NCI-H82 treated with DMSO at 0.1 percent for 48 hours (cell line): ENCODE data around the gene C2CD4D.

Source experiments
- DNase-seq: peaks from one replicate; lab custom pipeline; 2025; ENCODE audit not compliant: unreplicated experiment; lab: John Stamatoyannopoulos, UW

Gene C2CD4D

GRCh38 chr1:151834239-151834638 is 5.4 kb downstream of the C2CD4D start:
- DNase-seq = no peak

- DNase-seq = no peak
These were observed 6.3 kb downstream of the C2CD4D start for GRCh38 chr1:151833172-151833900.

DNA sequence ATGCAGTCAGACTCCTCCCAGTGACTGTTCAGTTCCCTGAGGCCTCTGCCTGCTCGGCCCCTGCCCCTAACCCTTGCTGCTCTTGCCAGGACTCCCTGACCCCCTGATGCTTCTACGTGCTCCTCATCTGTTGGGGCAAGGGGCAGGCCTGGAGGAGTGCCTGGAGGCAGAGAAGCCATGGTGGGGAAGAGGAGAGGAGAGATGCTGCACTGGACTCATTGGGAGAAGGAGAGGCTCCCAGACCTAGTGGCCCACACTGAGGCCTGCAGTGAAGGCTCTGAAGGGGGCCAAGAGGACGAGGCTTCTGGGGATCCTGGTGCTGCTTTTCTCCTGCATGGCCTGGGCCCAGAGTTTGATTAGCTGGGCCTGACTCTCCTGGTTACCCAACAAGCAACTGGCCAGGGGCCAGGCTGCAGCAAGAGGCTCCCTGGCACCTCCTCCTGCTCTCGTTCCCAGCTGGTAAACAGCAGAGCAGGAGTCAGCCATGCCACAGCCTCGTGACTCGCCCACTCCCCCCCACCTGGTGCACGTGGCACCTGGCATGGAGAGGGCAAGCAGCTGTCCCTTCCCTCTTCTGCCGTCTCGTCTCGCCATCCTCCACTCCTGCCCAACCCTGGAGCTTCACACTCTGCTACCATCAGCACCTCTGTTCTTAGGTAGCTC is 7.2 kb downstream of the C2CD4D start:
- no peak for DNase-seq

- no peak for DNase-seq
These were observed 8.0 kb downstream of the C2CD4D start, which contains the start of gene RORC for GRCh38 chr1:151831605-151832004. TSS of gene RORC (minus strand) at chr1:151831802. CDS start at chr1:151831764, 38 bp downstream.

DNA sequence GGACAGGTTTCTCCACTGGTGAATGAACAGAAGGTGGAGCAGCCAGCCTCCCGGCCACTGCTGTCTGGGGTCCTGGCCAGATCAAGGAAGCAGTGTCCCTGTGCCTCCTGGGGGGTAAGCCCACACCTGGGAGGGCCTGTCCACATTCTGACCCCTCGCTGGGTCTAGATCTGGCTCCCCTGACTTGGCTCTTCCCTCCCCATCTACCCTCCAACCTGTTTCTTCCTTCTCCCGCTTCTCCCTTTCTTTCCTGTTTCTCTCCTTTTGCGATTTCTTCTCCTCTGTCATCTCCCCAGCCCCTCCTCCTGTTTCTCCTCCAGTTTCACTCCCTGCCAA is 8.4 kb downstream of the C2CD4D start:
- no peak for DNase-seq

DNA sequence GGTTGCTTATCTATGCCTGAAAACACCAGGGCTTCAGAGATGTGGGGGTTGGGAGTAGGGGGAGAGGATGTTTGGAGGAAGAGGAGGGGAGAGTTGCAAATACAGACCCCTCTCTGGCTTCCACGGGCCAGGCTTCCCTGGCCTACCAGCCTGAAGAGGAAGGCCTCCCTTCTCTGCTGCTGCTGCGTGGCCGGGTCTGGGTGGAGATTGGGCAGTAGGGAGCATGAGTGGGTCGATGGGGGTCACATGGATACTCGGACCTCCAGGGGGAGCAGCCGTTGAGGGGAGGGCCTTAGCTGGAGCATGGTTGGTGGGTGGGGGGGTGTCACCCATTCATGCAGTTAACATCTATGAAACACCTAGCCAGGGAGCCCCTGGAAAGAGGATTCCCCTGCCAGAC is 9.6 kb downstream of the C2CD4D start:
- no peak for DNase-seq

- no peak for DNase-seq
These were observed 10.1 kb downstream of the C2CD4D start for GRCh38 chr1:151829352-151830046.

DNA sequence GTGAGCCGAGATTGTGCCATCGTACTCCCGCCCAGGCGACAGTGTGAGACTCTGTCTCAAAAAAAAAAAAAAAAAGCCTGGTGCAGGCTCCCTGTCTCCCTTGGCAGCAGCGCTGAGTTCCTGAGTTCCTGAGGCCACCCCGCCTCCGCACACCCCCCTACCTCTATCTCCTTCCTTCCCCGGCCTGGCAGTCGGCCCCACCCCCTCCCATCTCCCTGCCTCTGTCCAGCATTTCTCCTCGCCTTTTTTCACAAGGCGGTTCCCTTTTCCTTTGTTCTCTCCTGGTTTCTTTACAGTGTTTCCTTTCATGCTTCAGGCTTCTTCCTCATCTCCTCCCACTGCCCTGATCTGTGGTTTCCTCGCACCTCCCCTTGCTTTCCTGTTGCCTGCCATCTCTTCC is 10.7 kb downstream of the C2CD4D start:
- no peak for DNase-seq

DNA sequence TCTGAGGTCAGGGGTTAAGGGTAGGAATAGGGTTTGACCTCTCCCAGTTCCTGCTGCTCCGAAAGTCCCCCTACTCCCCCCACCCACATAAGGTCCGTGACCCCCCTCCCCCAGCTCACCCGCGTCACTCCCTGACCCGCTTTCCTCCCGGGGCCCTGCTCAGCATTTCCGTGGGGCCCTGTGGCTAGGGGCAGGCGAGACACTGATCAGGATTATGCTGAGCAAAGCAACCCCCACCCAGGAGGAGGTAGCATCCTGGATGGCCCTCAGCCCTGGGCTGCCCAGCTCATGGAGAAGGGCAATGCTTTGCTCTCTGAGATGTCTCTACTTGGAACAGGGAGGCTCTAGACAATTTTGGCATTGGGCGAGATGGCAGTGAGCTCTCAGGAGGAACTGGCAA is 11.8 kb downstream of the C2CD4D start:
- no peak for DNase-seq

DNA sequence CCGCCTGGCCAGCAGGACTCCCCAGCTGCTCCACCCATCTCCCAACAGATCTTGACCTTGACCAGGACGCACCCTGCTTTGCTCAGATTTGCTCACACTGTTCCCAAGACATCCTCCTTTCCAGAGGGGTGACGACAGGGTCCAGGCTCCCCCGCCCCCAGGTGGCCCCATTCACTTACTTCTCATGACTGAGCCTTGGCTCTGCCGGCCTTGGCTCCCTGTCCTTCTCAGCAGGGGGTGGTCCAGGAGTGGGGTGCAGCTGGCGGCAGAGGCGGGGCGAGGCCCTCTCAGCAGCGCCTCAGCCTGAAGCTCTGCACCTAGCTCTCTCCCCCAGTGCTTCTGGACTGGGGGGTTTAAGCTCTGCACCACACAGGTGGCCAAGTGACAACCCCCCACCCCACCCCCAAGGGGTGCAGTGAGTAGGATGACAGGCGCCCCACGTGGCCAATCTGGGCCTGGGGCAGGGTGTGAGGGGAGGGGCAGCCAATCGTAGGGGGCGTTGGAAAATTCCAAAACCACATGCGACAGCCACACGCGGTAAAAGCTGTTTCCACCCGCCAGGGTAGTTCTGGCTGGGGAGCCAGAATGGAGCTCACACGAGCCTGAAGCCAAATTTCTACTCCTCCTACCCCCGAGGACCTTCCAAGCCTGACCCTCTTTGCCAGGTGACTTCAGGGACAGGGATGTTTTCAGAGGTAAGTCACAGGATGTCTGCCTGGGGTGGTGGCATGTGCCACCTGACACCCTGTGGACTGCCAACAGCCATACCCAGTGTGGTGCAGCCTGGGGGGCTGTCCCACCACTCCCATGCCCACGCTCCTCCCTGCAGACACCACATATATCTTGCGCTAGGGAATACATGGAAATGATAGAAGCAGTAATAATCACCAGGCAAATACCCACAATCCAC is 13.6 kb downstream of the C2CD4D start:
- no peak for DNase-seq

DNA sequence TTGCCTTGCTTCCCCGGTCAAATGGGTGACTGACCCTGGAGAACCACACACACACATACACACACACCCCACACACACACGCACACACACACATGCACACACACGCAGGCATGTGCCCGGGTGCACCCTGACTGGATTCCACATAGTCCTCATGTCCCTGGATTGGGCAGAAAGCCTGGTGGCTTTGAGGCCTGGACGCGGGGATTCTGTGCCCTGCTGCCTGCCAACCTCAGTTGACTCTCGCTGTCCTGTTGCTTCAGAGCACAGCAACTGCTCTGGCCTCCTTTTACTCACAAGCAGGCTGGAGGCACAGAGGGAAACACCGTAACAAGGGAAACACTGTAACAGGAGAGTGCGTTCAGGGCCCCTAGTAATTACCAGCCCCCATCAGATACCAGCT is 14.4 kb downstream of the C2CD4D start:
- DNase-seq = no peak

DNA sequence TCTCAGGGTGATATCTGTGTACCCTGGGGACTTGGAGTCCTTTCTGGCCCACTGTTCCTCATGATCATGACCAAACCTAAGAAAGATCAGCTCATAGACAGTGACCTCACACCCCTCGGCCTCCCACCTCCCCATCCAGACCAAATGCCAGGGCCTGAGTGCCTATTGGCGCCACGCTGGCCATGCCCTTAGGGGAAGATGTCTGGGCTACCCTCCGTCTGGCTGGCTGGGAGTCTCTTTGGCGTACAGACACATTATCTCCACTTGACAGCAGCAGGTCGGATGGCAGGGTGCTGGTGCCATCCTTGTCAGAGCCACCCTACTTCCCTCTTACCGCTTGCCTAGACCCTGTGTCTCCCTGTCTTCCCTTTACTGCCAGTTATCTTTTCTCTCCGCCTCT is 16.4 kb downstream of the C2CD4D start:
- no peak for DNase-seq

GRCh38 chr1:151822404-151822803 is 17.2 kb downstream of the C2CD4D start:
- no peak for DNase-seq

DNA sequence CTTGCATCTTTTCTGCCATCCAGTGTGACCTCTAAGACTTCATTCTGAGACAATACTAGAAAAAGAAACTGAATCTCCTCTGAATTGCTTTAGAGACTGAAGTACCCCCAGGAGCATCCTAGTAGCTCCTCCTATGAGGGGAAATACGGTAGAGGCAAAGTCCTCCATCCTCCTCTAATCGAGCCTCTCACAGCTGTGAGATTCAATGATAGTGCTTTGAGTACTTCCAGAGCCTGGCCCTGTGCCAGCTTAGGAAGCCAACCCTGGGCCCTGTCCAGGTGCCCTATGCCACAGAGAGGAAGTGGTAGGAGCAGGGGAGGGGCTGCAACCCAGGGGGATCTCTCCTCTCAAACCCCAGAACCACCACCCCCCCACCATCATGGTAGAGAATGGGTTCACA is 18.7 kb downstream of the C2CD4D start:
- DNase-seq = no peak

DNA sequence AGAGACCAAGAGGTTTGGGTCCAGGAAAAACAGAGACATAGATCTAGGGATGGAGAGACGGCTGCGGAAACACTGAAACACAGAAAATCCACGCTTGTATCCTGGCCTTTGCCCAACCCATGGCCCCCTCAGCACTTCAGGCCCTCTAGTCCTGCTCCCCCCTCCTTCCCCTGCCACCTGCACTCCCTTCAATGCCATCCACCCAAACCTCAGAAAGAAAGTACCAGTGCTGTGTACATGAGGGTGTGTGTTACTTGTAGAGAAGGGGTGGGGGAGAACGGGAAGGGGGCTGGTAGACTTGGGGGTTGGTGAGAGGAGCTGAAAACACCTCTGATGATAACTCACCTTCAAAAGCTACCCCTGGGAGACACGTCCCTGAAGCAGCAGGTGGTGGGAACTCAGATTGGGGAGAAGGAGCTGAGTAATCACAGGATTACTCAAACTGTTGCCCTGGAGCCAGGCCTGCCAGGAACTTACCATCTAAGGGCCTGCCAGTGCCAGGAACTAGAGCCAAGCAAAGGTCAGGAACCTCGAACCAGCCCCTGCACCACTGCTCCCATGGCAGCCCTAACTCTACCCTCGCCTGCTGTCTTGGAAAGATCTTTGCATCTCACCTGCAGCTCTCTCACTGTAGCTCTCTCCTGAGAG is 19.5 kb downstream of the C2CD4D start:
- DNase-seq = no peak

DNA sequence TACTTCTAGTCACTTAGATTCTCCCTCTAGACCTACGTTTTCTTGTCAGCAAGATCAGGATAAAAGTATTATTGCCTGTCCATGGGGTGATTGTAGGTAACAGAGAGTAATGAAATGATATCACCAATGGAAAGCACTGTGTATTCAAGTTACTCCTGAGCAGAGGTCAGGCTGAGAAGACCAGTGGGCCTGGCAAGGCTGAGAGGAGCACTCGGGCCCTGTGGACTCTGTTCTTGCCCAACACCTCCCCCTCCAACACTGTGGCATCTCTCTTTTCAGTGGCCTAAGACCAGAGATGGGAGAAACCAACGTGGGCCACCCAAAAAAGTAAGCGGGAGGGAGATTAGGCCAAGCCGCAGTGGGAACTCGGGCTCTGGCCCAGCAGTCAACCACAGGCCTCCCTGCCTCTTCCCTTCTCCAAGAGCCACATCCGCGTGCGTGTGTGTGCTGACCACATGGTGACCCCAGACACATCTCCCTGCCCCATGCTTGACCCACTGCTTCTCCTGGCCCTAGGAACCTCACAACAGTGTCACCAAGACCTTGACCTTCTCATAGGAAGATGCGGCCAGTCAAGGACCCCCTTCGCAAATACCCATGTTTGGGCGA is 20.3 kb downstream of the C2CD4D start:
- DNase-seq = no peak

DNA sequence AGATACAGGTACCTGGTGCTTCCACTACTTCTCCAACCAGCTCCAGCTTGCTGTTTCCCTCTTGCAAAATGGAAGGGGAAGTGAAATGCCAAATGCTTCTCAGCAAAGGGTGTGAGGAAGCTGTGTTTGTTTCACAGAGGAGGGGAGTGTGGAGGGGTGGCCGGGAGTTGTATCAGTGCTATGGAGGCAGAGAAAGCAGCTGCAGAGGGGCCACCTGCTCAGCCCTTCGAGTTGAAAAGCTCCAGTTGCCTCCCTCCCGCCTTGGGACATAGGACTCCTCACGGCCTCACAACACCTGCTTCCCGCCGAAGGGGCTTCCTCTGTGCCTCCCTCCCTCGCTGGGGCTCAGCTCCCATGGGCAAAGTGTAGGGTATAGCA is 22.3 kb downstream of the C2CD4D start:
- DNase-seq = no peak

- DNase-seq = no peak
These were observed 22.9 kb downstream of the C2CD4D start for GRCh38 chr1:151816548-151817352.

- no peak for DNase-seq
These were observed 23.8 kb downstream of the C2CD4D start for GRCh38 chr1:151815716-151816327.
